WERI-Rb-1 (cell line): ENCODE results near the gene COL9A2.

Experiments
- DNase-seq: peaks from one replicate; pipeline ENCODE4 v3.0.0-alpha.2; 2020
- H3K27ac ChIP-seq: fragments of 250-450 bp; sonication (Bioruptor Pico); 2 replicates; pipeline ENCODE4 v1.5.1; 2020; ENCODE audit warnings: mild to moderate bottlenecking, moderate library complexity
- H3K27me3 ChIP-seq: fragments of 250-450 bp; sonication (Bioruptor Pico); 2 replicates; pipeline ENCODE4 v1.5.1; 2021; ENCODE audit warnings: mild to moderate bottlenecking, low read depth, moderate library complexity; ENCODE audit not compliant: insufficient read depth, severe bottlenecking
- H3K36me3 ChIP-seq: fragments of 250-450 bp; sonication (Bioruptor Pico); 2 replicates; pipeline ENCODE4 v1.5.1; 2020; ENCODE audit warnings: mild to moderate bottlenecking, moderate library complexity
- H3K4me3 ChIP-seq: 2 replicates; pipeline ENCODE4 v1.5.1; 2011; ENCODE audit warnings: low read depth, mild to moderate bottlenecking, control low read depth, low read length
- H3K9me3 ChIP-seq: fragments of 250-450 bp; sonication (Bioruptor Pico); 2 replicates; pipeline ENCODE4 v1.5.1; 2021; ENCODE audit warnings: mild to moderate bottlenecking, moderate library complexity; ENCODE audit not compliant: severe bottlenecking
- TF ChIP-seq, protein P1 (sequence below): IDR thresholded peaks from 2 replicates; pipeline ENCODE4 v1.5.1; 2011; ENCODE audit warnings: low read depth, mild to moderate bottlenecking, control low read depth, inconsistent platforms, low read length

COL9A2 gene

DNA sequence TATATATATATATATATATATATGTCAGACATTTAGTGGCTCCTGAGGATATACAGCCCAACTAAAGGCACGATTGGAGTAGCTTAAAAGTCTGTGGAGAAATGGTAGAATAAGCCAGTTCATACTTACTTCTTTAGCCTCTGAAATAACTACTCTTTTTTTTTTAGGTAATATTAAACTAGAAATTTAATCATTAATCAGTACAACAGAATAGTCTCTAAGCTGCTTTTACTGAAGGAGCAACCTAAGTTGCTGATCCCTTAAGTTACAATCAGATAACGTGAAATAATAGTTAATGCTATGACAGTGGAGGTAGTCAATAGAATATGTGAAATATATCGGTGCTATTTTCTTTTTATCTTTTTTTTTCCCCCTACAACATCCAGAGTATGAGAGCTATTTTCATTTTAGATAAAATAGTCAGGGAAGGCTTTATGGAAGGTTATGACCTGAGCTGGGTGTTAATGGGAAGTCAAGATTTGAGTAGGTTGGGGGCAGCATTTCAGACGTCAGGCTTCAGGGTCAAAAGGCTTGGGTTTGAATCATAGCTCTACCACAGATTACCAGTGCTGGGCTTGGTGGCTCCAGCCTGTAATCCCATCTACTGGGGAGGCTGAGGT, 43.4 kb downstream of the COL9A2 start:
- Histone ChIP-seq H3K27me3 (no peaks in the 10 kb centered on the region), H3K36me3 (peaks cover 57% of the 10 kb centered on the region), H3K9me3 (no peaks in the 10 kb centered on the region), H3K27ac (no peak overlapping the region), H3K4me3 (no peak overlapping the region)
- TF ChIP-seq, protein P1, sequence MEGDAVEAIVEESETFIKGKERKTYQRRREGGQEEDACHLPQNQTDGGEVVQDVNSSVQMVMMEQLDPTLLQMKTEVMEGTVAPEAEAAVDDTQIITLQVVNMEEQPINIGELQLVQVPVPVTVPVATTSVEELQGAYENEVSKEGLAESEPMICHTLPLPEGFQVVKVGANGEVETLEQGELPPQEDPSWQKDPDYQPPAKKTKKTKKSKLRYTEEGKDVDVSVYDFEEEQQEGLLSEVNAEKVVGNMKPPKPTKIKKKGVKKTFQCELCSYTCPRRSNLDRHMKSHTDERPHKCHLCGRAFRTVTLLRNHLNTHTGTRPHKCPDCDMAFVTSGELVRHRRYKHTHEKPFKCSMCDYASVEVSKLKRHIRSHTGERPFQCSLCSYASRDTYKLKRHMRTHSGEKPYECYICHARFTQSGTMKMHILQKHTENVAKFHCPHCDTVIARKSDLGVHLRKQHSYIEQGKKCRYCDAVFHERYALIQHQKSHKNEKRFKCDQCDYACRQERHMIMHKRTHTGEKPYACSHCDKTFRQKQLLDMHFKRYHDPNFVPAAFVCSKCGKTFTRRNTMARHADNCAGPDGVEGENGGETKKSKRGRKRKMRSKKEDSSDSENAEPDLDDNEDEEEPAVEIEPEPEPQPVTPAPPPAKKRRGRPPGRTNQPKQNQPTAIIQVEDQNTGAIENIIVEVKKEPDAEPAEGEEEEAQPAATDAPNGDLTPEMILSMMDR = no peak
- DNase-seq = no peak

DNA sequence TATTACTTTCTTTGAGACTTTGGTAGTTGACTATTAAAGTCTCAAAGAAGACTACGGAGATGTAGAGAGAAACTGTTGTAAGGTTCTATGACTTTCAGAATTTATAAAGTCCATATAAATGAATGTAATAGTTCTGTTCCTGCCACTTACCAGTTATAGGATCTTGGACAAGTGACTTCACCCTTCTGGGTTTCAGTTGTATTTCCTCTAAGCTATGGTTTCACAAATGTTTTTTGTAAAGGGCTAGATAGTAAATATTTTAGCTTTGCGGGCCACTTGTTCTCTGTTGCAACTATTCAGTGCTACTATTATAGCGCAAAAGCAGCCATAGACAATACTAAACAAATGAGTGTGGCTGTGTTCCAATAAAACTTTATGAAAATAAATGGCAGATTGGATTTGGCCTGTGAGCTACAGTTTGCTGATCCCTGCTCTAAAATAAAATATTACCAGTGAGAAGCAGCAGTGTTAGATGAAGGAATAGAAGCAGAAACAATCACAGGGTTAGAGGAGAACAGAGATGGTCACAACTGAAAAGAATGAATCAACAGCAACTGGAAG, 44.4 kb downstream of the COL9A2 start:
- DNase-seq = no peak
- no peak overlapping the region for H3K4me3 ChIP-seq
- H3K27ac ChIP-seq = no peak overlapping the region
- H3K27me3 ChIP-seq = no peaks in the 10 kb centered on the region
- H3K36me3 ChIP-seq = peaks cover 64% of the 10 kb centered on the region
- TF ChIP-seq, protein P1 = no peak
- H3K9me3 ChIP-seq = no peaks in the 10 kb centered on the region

DNA sequence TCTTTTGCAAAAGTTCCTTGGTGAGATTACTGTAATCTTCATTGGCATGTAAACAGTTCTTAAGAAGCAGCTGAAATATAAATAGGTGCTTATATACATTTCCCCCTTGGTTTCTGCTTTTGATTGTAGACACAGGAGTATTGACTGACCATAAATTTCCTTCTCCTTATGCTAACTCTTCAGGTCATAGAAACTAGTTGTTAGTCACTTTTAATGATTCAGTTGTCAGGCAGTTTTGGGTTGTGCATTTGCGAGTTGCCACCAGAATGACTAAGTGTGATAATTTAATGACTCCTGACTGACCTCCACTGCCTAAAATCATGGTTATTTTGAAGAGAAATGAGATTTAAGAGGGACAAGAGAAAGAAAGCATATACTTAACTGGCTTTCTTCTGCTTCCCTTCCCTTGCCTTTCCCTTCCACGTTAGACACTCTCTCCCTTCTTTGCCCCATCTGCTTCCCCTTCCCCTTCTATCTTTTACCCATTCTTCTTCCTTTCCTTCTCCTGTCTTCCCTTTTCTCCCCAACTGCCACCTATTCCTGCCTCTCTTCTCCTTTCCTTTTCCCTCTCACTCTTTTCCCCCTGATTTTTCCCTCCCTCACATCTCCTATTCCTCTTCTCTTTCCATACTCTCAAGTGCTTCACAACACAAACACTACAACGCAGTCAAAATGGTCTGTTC, 46.8 kb downstream of the COL9A2 start:
- TF ChIP-seq, protein P1 = no peak
- Histone ChIP-seq H3K27ac (no peak overlapping the region), H3K4me3 (no peak overlapping the region), H3K9me3 (no peaks in the 10 kb centered on the region), H3K27me3 (no peaks in the 10 kb centered on the region), H3K36me3 (peaks cover 57% of the 10 kb centered on the region)
- no peak for DNase-seq

DNA sequence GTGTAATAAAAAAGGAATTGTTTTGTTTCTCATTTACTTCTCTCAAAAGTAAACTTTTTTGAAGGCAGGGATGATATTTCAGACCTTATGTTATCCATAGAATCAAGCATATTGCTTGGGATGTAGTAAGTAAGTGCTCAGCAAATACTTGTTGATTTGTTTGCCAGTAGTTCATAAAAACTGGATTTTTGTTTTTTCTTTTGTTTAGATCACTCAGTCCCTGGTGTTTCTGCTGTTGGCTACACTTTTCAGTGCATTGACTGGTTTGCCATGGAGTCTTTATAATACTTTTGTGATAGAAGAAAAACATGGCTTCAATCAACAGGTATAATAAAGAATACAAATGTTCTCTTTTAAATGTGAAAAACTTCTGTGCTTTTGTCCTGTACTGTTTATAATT, 48.9 kb downstream of the COL9A2 start:
- Histone ChIP-seq H3K27ac (no peak overlapping the region), H3K9me3 (no peaks in the 10 kb centered on the region), H3K36me3 (peaks cover 63% of the 10 kb centered on the region), H3K27me3 (no peaks in the 10 kb centered on the region), H3K4me3 (no peak overlapping the region)
- DNase-seq = no peak
- TF ChIP-seq, protein P1 = no peak

DNA sequence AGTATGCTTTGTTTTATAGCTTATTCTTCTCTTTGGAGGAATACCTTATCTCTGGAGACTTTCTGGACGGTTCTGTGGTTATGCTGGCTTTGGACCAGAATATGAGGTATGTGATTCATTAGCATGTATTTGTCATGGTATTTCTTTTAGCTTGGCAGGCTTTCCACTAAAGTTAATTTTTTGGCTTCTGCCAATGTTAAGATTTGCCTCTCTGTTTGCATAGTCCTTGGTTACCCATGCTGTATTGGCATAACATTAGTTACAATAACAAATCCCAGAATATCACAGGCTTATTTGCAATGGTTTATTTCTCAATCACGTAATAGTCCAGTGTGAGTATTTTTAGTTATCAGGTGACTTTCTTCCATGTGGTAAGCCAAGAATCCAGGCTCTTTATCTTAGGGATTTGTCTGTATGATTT, 49.3 kb downstream of the COL9A2 start:
- Histone ChIP-seq H3K27ac (no peak overlapping the region), H3K27me3 (no peaks in the 10 kb centered on the region), H3K9me3 (no peaks in the 10 kb centered on the region), H3K4me3 (no peak overlapping the region), H3K36me3 (peaks cover 64% of the 10 kb centered on the region)
- no peak for DNase-seq
- TF ChIP-seq, protein P1 = no peak
